Measurements from ENCODE around the gene ACER1.
"Not testable (repeated sequence)": the region's sequence is repeated elsewhere in the genome, so short reads cannot be mapped to it uniquely, and the experiment has no call there.

Gene ACER1

GRCh38 chr19:6288737-6289136, 44.7 kb downstream of the ACER1 start:
- DNase-seq (ENCODE audit: low read depth in 2 of 2, low spot score in 1 of 2): no peak

DNA sequence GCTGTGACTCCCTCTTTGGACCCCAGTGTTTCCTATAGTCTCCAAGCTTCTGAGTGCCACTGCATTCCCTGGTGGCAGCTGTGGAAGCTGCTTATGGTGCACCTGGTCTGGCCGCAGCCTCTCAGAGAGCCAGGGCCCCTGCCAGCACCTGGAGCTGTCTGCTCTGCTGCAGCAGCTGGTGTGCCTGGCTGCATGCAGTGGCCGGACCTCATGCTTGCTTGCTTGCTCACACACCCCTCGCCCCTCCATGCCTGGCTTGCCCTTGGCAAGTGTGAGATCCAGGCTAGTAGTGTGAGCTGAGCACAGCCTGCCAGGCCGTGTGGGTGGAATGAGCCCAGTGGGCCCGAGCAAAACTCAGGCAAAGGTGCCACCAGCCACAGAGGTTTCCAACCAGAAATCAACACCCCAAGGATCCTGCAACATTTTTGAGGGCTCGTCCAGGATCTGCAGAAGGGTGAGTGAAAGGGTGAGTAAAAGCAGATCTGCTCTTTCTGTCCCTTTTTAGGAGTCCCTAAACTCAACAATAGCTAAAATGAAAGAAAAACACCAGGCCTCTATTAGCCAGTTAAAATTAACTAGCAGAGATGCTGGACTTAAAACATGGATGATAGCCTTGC, 46.0 kb downstream of the ACER1 start:
- DNase-seq (ENCODE audit: low read depth in 2 of 2, low spot score in 1 of 2): no peak

- DNase-seq (ENCODE audit: low read depth in 2 of 2, low spot score in 1 of 2): no peak
Observed at GRCh38 chr19:6286676-6287075, 46.7 kb downstream of the ACER1 start.

GRCh38 chr19:6282393-6282792, 51.0 kb downstream of the ACER1 start:
- DNase-seq (ENCODE audit: low read depth in 2 of 2, low spot score in 1 of 2): not testable (repeated sequence)

- DNase-seq (ENCODE audit: low read depth in 2 of 2, low spot score in 1 of 2): peak; percentile 73 to 88
Observed at GRCh38 chr19:6279931-6280591, 53.4 kb downstream of the ACER1 start, which contains the start of gene MLLT1. Gene MLLT1, minus strand, starts transcription at chr19:6279975. Its CDS starts 191 bp downstream, at chr19:6279784.

DNA sequence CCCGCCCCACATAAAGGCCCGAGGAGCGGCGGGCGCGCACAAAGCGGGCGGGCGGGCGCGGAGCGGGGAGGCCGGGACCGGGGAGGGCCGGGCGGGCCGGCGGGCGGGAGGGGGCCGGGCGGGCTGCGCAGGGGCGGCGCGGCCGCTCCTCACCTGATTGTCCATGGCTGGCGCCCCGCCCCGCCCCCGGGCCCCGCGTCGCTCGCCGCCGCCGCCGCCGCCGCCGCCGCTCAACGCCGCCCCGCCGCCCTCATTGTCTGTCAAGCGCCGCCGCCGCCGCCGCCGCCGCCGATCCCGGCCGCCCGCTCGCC, 53.8 kb downstream of the ACER1 start:
- no peak for DNase-seq (ENCODE audit: low read depth in 2 of 2, low spot score in 1 of 2)

- DNase-seq (ENCODE audit: low read depth in 2 of 2, low spot score in 1 of 2): no peak
Observed at GRCh38 chr19:6278740-6279619, 54.4 kb downstream of the ACER1 start.

DNA sequence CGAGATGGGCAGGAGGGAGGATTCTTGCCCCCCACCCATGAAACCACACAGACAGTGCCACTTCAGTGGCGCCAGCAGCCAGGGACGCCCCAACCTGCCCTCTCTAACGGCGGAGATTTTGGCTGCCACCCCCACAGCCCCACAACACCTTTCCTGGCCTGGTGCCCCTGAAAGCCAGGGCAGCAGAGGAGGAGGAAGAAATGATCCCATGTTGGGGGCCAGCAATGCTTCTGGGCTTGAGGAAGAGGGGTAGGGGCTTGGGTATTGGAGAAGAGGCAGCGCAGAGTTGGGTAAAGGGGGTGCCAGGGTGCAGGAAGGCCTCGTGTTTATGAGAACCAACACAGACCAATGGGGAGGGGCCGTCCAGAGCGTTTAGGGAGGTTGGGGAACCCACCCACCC, 55.4 kb downstream of the ACER1 start:
- DNase-seq (ENCODE audit: low read depth in 2 of 2, low spot score in 1 of 2): no peak

GRCh38 chr19:6276447-6276846, 57.0 kb downstream of the ACER1 start:
- no peak for DNase-seq (ENCODE audit: low read depth in 2 of 2, low spot score in 1 of 2)

DNA sequence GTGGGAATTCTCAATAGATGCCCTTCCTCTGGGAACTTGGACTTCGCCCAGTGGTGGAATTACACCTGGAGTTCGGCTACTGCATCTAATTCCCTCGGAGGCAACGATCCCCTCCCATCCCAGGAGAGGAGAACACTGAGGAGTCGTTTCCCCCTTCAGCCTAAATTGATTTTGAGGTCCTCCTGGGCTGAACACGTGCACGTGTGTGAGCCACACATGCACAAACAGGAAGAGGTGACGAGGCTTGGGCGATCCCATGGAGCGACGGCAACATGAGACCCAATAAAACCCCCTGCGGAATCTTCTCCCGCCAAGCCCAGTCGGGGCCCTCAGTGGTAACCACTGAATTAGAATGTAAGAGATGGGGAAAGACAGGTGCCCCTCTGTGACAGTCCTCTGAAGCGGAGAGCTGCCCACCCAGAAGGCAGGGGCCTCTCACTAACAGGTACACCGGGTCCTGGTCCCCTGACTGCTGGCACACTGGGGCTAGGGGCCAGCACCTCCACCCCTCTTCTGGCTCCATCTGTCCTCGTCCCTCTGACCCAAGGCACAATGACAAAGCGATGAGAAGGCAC, 58.2 kb downstream of the ACER1 start:
- DNase-seq (ENCODE audit: low read depth in 2 of 2, low spot score in 1 of 2): no peak

- DNase-seq (ENCODE audit: low read depth in 2 of 2, low spot score in 1 of 2): no peak
Observed at GRCh38 chr19:6274756-6275155, 58.7 kb downstream of the ACER1 start.

- DNase-seq (ENCODE audit: low read depth in 2 of 2, low spot score in 1 of 2): no peak
Observed at GRCh38 chr19:6273701-6274601, 59.5 kb downstream of the ACER1 start.

GRCh38 chr19:6272913-6273600, 60.4 kb downstream of the ACER1 start:
- DNase-seq (ENCODE audit: low read depth in 2 of 2, low spot score in 1 of 2): no peak

DNA sequence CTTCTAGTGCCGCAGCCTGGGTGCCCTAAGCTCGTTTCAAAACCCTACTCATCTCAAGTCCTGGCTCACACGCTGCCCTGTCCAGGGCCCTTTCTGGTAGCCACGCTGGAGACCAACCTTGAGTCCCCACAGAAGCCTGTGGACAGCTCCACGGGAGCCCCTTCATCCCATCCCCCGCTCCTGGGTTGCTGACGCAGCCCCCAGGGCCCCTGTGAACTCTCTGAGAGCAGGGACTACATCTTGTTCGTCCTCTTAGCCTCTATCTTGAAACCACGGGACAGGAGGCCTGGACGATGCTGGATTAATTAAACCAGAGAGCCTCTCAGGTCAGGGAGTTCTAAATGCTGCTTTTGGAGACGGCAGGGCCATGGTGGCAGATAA, 61.0 kb downstream of the ACER1 start:
- no peak for DNase-seq (ENCODE audit: low read depth in 2 of 2, low spot score in 1 of 2)

- DNase-seq (ENCODE audit: low read depth in 2 of 2, low spot score in 1 of 2): no peak
Observed at GRCh38 chr19:6271721-6272410, 61.5 kb downstream of the ACER1 start.

DNA sequence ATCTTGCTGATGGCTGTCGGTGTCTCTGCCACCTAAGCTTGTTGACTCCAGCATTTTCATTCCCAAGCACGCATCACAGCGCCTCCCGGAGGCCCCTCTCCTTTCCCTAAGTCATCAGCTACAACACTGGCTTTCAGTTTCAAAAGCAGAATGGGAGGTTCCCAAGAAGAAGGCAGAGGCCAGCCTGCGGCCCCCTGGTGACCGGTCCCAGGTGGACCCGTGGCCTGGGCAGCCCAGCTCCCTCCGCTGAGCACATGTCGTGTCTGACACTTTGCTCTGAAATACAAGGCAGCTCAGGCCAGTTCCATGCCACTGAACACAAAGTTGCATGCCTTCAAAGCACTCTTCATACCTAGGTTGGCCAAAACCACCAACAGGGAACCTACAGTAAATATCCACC, 62.2 kb downstream of the ACER1 start:
- DNase-seq (ENCODE audit: low read depth in 2 of 2, low spot score in 1 of 2): no peak

GRCh38 chr19:6270822-6271221, 62.6 kb downstream of the ACER1 start:
- DNase-seq (ENCODE audit: low read depth in 2 of 2, low spot score in 1 of 2): no peak

DNA sequence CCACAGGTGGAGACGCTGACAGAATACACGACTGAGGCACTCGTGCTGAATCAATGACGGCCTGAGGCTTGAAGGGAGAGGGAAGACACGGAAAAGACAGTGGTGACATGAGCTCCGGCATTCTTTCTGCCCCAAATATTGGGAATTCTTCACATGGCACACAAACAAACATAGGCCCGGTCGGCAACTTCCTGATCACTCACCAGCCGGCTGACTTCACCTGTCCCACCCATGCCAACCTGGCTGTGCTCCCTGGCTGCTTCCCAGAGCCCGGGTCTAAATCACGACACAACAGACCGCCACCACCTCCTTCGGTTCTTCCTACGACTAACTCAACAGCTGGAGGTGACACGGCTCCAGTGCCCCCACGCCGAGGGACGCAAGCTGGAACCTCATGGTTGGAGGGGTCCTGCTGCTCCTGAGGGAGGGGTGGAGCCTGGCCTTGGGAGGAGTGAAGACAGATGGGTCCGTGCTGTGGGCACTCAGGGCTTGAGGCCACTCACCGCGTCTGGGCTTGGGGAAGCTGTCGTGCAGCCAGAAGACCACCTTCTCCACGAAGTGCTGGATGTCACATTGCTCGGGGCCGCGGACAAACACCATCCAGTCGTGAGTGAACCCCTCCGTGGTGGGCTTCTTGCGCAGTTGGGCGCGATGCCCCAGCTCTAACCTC, 63.2 kb downstream of the ACER1 start:
- DNase-seq (ENCODE audit: low read depth in 2 of 2, low spot score in 1 of 2): no peak
